Spleen (tissue), 11 donors: ENCODE measurements around the gene PPP1R37. TPM values are rescaled to one million over a fixed set of nuclear protein-coding genes. Genes with fewer than 3 reads are reported as not detected.

ENCODE experiments used
- DNase-seq: peaks from one replicate; pipeline ENCODE4 v3.0.0-alpha.2; 2020
- H3K27ac ChIP-seq, 8 donors: fragments of 200-600 bp; sonication (generic) in 7 of 8; 1 replicate in 4 of 8; 2 replicates in 4 of 8; pipeline versions ENCODE4 v1.5.0 to v1.8.0; 2016 to 2021; ENCODE audit warnings: inconsistent platforms in 4 of 8, mild to moderate bottlenecking in 4 of 8, moderate library complexity in 1 of 8
- H3K27me3 ChIP-seq, 7 donors: fragments of 200-600 bp; sonication (generic) in 6 of 7; replicated peaks in 1 of 7; 1 replicate in 4 of 7; 2 replicates in 3 of 7; pipeline versions ENCODE4 v1.5.0 to v1.8.0; 2016 to 2021; ENCODE audit warnings: inconsistent platforms in 3 of 7, mild to moderate bottlenecking in 1 of 7
- H3K36me3 ChIP-seq, 6 donors: fragments of 200-600 bp; sonication (generic) in 5 of 6; 1 replicate in 4 of 6; 2 replicates in 2 of 6; pipeline versions ENCODE4 v1.5.0 to v1.8.0; 2016 to 2021; ENCODE audit warnings: inconsistent platforms in 2 of 6
- H3K4me1 ChIP-seq, 6 donors: fragments of 200-600 bp; sonication (generic) in 5 of 6; 1 replicate in 3 of 6; 2 replicates in 3 of 6; pipeline versions ENCODE4 v1.5.0 to v1.8.0; 2016 to 2021; ENCODE audit warnings: inconsistent platforms in 3 of 6
- H3K4me3 ChIP-seq, 8 donors: fragments of 200-600 bp; sonication (generic) in 7 of 8; 1 replicate in 4 of 8; 2 replicates in 4 of 8; pipeline versions ENCODE4 v1.5.0 to v1.8.0; 2016 to 2021; ENCODE audit warnings: inconsistent platforms in 4 of 8, mild to moderate bottlenecking in 4 of 8, moderate library complexity in 2 of 8
- H3K9me3 ChIP-seq, 8 donors: fragments of 200-600 bp; sonication (generic) in 7 of 8; 1 replicate in 4 of 8; 2 replicates in 4 of 8; pipeline versions ENCODE4 v1.5.0 to v1.8.0; 2016 to 2021; ENCODE audit warnings: inconsistent platforms in 4 of 8
- POLR2A ChIP-seq, 3 donors: fragments of 450-650 bp; IDR thresholded peaks; one replicate each; pipeline ENCODE4 v1.5.1; 2017; ENCODE audit warnings: antibody characterized with exemption in 3 of 3, mild to moderate bottlenecking in 1 of 3
- POLR2AphosphoS5 ChIP-seq, 3 donors: sonication (generic); formaldehyde crosslinking; IDR thresholded peaks; one replicate each; pipeline ENCODE4 v1.5.1; 2017; ENCODE audit warnings: antibody characterized with exemption in 3 of 3
- WGBS, 5 donors: extraction: QIAGEN DNeasy Blood & Tissue Kit in 3 of 5; methylation state at CpG; one replicate each; pipeline versions ENCODE4 v1.1.5 to v1.1.7; 2013 to 2018; 5-methylcytosine and 5-hydroxymethylcytosine counted together
- intact Hi-C: fragments of 100-400 bp; cut with DNase I; formaldehyde crosslinking; loops from one replicate; pipeline ENCODE4 v1.15.0; 2023; ENCODE audit warnings: low total_unique reads
- polyA plus RNA-seq, 3 donors: library from polyadenylated mRNA; stranded (reverse); fragments of 200-250 nt; gene quantifications; one replicate each; pipeline ENCODE4 v1.2.1, GENCODE V29; 2013
- total RNA-seq, 7 donors: library from RNA; depleted of rRNA in 3 of 7; stranded (reverse); fragments of >200 nt in 3 of 7; fragmentation: NEBNext Ultra II Directional in 4 of 7; extraction: Animal tissue kit (Norgen Biotek cat#: 25700) in 4 of 7; gene quantifications; one replicate each; pipeline versions ENCODE4 v1.1.0 to v1.2.1, GENCODE V29; 2016 to 2021
- TF ChIP-seq, protein P1 (sequence below), 11 experiments: fragments of 200-600 bp in 7 of 11; fragments of 450-650 bp in 4 of 11; sonication (generic) in 4 of 11; IDR thresholded peaks in 8 of 11; conservative IDR thresholded peaks in 3 of 11; 1 replicate in 7 of 11; 2 replicates in 4 of 11; pipeline versions ENCODE4 v1.4.0 to v1.8.0; 2016 to 2021; ENCODE audit warnings: antibody characterized with exemption in 11 of 11, inconsistent platforms in 4 of 11, mild to moderate bottlenecking in 1 of 11
- donor health status: healthy with polysubstance abuse.
- donor health status: DM: no; HTN: no; CAD: no; lungs with moderate emphysema.
- donor health status: DM: no; HTN: no; CAD: no.
- donor health status: Bipolar disorder and iron deficiency.
- donor health status: healthy.
- donor health status: DM: no; HTN: no; CAD: no.
- donor health status: DM: yes; HTN: yes; CAD: no.

Gene PPP1R37
- total and polyA plus RNA-seq, 10 donors, result 14.3 to 36.7 (median 20.0) TPM

DNA sequence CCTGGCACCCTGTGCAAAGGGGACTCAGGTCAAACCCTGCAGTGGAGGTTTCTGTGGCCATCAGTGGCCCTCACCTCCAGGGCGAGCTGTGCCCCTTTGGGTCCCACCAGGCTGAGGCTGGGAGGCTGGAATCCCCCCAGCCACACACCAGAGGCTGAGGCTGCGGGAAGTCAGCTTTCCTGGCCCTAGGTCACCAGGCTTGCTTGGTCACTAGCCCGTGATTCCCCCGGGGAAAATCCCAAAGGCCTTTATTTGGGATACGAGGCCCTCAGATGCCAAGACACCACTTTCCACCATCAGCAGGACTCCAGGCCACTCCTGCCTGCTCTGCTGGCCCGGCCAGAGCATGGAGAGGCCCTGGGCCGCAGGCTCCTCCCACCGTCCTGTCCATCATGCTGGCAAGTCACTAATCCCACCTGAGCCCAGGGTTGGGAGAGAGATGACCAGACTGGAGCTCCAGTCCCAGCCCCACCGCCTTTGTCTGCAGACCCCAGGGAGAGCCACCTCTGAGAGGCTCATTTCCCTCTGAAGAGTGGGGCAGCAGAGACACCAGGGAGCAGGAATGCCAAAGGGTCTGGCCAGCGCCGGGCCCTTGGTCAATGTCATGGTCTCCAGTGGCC is 63.1 kb downstream of the PPP1R37 start:
- no peak for DNase-seq
- no peaks in the 10 kb centered on the region for H3K36me3 ChIP-seq
- 82 to 96% (median 89%) methylated on average over 1 to 11 of the region's 11 CpGs for WGBS, 5 donors
- TF ChIP-seq POLR2A (IDR thresholded peaks at IDR 0.05), result no peak
- no peak for TF ChIP-seq POLR2AphosphoS5 (IDR thresholded peaks at IDR 0.05)
- TF ChIP-seq, protein P1, sequence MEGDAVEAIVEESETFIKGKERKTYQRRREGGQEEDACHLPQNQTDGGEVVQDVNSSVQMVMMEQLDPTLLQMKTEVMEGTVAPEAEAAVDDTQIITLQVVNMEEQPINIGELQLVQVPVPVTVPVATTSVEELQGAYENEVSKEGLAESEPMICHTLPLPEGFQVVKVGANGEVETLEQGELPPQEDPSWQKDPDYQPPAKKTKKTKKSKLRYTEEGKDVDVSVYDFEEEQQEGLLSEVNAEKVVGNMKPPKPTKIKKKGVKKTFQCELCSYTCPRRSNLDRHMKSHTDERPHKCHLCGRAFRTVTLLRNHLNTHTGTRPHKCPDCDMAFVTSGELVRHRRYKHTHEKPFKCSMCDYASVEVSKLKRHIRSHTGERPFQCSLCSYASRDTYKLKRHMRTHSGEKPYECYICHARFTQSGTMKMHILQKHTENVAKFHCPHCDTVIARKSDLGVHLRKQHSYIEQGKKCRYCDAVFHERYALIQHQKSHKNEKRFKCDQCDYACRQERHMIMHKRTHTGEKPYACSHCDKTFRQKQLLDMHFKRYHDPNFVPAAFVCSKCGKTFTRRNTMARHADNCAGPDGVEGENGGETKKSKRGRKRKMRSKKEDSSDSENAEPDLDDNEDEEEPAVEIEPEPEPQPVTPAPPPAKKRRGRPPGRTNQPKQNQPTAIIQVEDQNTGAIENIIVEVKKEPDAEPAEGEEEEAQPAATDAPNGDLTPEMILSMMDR (IDR thresholded peaks at IDR 0.05 in 8 of 11, conservative IDR thresholded peaks at IDR 0.05 in 3 of 11), result no peak
- H3K27me3 ChIP-seq, result peaks cover 0 to 100% (median 46%) of the 10 kb centered on the region in 7 donors
- intact Hi-C loops, result no loop called here
- H3K4me1 ChIP-seq, result peaks cover 25 to 33% (median 29%) of the 10 kb centered on the region in 6 donors
- H3K4me3 ChIP-seq, result no peak overlapping the region
- H3K9me3 ChIP-seq, result no peaks in the 10 kb centered on the region
- H3K27ac ChIP-seq, result no peak overlapping the region

- Histone ChIP-seq H3K36me3 (no peaks in the 10 kb centered on the region), H3K4me1 (peaks cover 23 to 31% (median 27%) of the 10 kb centered on the region in 6 donors), H3K27me3 (peaks cover 0 to 100% (median 41%) of the 10 kb centered on the region in 7 donors), H3K4me3 (no peak overlapping the region), H3K27ac (no peak overlapping the region), H3K9me3 (no peaks in the 10 kb centered on the region)
- 82 to 88% (median 85%) methylated on average over 11 of the region's 11 CpGs for WGBS, 5 donors
- intact Hi-C loops, result no loop called here
- DNase-seq, result no peak
- TF ChIP-seq, protein P1 (IDR thresholded peaks at IDR 0.05 in 8 of 11, conservative IDR thresholded peaks at IDR 0.05 in 3 of 11), result no peak
- TF ChIP-seq POLR2AphosphoS5 (IDR thresholded peaks at IDR 0.05), result no peak
- TF ChIP-seq POLR2A (IDR thresholded peaks at IDR 0.05), result no peak
Measured at GRCh38 chr19:45156751-45157150, 63.8 kb downstream of the PPP1R37 start.

GRCh38 chr19:45158503-45159209 is 65.7 kb downstream of the PPP1R37 start:
- intact Hi-C loops, result no loop called here
- Histone ChIP-seq H3K27ac (no peak overlapping the region), H3K27me3 (peaks cover 0 to 84% (median 24%) of the 10 kb centered on the region in 7 donors), H3K9me3 (no peaks in the 10 kb centered on the region), H3K36me3 (no peaks in the 10 kb centered on the region), H3K4me1 (peaks cover 4 to 13% (median 9%) of the 10 kb centered on the region in 6 donors), H3K4me3 (no peak overlapping the region)
- TF ChIP-seq POLR2AphosphoS5 (IDR thresholded peaks at IDR 0.05) (peak in 1 of 3 donors; percentile 10), POLR2A (IDR thresholded peaks at IDR 0.05) (no peak)
- TF ChIP-seq, protein P1 (IDR thresholded peaks at IDR 0.05 in 8 of 11, conservative IDR thresholded peaks at IDR 0.05 in 3 of 11), result no peak
- WGBS, 5 donors, result 52 to 61% (median 56%) methylated on average over 23 to 27 of the region's 27 CpGs
- DNase-seq, result no peak
